Activated T-helper 9 cell treated with anti-CD3 and anti-CD28 coated beads, Interleukin-2, amount 50 U/mL, for 16 hours (primary cell): Measurements from ENCODE around the gene RESP18.
A peak's percentile ranks its signal among the peaks of the same experiment; 100 is the strongest.
"Not testable (repeated sequence)": the region's sequence is repeated elsewhere in the genome, so short reads cannot be mapped to it uniquely, and the experiment has no call there.

Experiments
- DNase-seq: peaks from one replicate; pipeline ENCODE4 v3.0.0-alpha.2; 2020; ENCODE audit warnings: low read depth

Gene RESP18

GRCh38 chr2:219291910-219292490, 40.5 kb downstream of the RESP18 start:
- DNase-seq: no peak

DNA sequence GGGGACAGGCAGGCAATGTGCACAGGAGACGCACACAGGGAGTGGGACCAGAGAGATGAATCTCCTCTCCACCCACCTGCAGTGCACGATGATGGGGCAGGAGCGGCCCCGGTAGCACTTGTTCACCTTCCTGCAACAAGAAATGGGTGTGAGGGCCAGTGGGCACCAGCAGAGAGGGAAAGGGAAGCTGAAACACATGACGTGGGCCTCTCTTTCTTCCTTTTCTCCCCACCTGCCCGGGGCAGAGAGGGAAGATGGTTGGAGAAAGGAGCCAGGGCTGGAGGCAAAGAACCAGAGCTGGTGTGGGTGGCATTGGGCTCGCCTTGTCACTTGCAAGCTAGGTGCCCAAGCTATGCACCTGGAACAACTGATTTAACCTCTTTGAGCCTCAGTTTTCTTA, 41.1 kb downstream of the RESP18 start:
- no peak for DNase-seq

DNA sequence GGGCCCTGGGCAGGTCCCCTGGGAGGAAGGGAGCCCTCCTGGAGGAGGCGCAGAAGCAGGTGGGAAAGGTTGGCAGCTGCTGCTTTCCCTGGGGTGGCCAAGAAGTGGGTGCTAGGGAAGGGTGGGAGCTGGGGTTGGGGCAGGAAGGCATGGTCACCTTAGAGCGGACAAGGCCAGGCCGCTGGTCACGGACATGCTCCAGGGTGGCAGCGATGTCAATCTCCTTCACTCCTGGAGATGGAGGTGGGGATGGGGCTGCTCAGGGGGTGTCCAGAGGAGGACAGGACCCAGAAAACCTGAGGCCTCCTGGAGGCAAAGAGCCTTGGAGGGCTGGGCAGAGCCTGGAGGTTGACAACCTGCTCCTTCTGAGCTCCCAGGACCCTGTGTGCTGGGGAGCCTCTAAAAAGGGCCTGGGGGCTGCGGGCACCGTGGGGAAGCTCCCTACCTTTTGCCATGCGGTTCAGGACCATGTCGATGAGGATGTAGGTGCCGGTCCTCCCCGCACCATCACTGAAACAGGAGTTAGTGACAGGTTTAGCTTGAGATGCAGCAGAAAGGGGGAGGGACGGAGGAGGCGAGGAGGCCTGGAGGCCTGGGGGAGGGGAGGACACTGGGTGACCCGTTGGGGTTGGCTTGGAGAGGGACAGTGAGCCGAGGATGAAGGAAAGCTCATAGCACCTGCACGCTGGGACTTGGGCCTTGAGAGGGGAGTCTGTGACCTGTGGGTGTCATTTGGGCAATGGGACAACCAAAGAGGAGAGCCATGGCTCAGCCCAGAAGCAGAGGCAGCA, 42.0 kb downstream of the RESP18 start:
- no peak for DNase-seq

GRCh38 chr2:219289537-219290361, 42.8 kb downstream of the RESP18 start:
- DNase-seq: no peak

- no peak for DNase-seq
Measured at GRCh38 chr2:219289195-219289536, 43.4 kb downstream of the RESP18 start.

GRCh38 chr2:219287580-219288265, 44.8 kb downstream of the RESP18 start:
- no peak for DNase-seq

DNA sequence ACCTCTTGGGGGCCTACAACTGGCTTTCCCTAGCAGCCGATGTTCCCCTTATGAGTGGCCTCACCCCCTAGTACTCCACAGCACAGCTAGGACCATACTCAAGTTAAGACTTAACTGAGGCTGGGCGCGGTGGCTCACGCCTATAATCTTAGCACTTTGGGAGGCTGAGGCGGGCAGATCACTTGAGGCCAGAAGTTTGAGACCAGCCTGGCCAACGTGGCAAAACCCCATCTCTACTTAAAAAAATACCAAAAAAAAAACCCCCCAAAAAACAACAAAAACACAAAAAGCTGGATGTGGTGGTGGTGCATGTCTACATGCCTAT, 45.5 kb downstream of the RESP18 start:
- DNase-seq: not testable (repeated sequence)

GRCh38 chr2:219286436-219287115, 46.0 kb downstream of the RESP18 start:
- no peak for DNase-seq

DNA sequence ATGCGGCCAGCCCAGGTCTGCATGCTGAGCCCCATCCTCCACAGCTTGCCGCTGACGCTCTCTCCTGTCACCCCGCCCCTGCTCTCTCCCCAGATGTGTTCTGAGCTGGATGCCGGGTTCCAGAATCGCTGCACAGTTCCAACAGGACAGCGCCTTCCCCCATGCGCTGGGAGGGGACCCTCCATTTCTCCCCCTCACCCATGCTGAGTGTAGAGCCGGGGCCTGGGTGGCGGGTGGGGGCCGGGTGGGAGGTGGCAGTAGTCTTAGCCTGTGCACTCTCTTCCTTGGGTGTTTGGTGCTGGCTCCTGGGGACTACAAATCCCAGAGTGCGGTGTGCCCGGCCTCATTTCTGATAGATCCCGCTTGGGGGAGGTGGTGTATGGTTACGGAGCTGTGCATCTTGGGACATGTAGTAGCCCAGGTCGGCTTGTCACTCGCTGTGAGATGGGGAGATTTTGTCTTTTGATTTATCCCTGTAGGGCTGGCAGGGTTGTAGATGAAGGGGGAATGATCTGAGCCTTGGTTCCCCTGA, 46.6 kb downstream of the RESP18 start:
- DNase-seq: no peak

DNA sequence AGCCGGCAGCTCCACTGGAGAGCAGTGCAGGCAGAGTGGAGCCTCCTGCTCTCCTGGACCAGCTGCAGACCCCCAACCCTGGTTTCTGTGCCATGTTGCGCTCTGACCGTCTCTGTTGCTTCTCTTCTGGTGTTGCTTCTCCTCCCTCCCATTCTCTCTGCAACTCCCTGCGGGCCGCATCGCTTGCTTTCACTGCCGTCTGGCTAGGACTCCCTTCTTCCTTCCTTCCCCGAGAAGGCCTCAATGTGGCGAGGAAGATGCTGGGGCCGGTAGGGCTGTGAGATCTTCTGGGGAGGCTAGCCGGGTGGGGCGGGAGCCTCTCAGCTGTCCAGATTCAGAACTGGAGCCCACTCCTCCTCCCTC, 47.2 kb downstream of the RESP18 start:
- DNase-seq: no peak

- no peak for DNase-seq
Measured at GRCh38 chr2:219284501-219285372, 47.8 kb downstream of the RESP18 start.

- no peak for DNase-seq
Measured at GRCh38 chr2:219282943-219283581, 49.5 kb downstream of the RESP18 start.

- no peak for DNase-seq
Measured at GRCh38 chr2:219282375-219282774, 50.2 kb downstream of the RESP18 start.

- no peak for DNase-seq
Measured at GRCh38 chr2:219281588-219281987, 51.0 kb downstream of the RESP18 start.

DNA sequence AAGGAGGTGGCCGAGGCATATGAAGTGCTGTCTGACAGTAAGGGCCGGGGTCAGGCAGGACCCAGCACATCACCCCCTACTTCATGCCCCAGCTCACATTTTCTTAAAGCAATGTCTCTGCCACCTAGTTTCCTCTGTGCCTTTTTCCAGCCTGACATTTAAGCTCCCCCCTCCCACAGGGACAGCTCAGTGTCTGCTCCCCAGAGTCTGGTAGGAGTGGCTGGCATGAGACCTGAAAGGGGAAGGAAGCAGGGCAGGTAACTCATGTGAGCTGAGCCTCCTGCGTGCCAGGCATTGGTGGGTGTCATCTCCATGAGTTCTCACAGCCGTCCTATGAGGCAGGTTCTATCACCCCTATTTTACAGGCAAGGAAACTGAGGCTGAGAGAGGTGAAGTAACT, 51.9 kb downstream of the RESP18 start:
- no peak for DNase-seq

- DNase-seq: no peak
Measured at GRCh38 chr2:219279916-219280516, 52.5 kb downstream of the RESP18 start.

- peak; percentile 99 for DNase-seq
Measured at GRCh38 chr2:219279151-219279915, 53.2 kb downstream of the RESP18 start, which contains the start of gene DNAJB2. Gene DNAJB2 (plus strand): TSS chr2:219279366. CDS start chr2:219279834, 468 bp downstream.

DNA sequence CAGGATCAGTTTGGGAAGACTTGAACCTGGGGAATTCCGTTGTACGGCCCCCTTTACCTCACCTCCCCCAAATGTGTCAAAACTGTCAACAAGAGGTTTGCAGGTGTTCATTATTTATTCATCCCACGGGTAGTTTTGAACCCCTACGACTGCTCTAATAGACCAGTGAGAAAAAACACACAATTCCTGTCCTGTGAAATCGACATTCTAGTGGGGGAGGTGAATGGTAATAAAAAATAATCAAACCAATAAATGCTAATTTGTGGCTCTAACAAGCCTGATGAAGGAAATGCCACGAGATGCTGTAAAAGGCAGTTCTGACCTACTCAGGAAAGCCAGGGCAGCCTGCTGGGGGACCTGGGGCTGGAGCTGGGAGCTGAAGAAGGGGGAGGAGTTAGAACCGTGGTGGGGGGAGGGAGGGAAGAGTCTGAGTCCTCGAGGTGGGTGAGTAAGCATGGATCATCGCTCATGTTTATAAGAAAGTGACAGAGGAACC, 53.8 kb downstream of the RESP18 start:
- no peak for DNase-seq
